Calu3 (cell line): ENCODE data around the gene P2RX1. TPM values are rescaled to one million over a fixed set of nuclear protein-coding genes. Genes with fewer than 3 reads are reported as not detected.

Experiments used
- BruUV-seq: library from RNA; stranded (reverse); fragments of 400-500 nt; replicated peaks from 2 replicates; lab custom pipeline; 2021; lab: Mats Ljungman, UMichigan
- CTCF ChIA-PET: fragments of 300-600 bp; sonication (Branson Sonifier 250); formaldehyde crosslinking; loops from one replicate; lab custom pipeline; 2022; ENCODE audit warnings: antibody characterized with exemption; lab: Charles Lee
- DNase-seq: peaks from one replicate; pipeline ENCODE4 v3.0.0; 2022
- H3K27ac Mint-ChIP-seq: one replicate; pipeline ENCODE4 v1.8.0; 2022; ENCODE audit warnings: mixed read lengths; ENCODE audit not compliant: unreplicated experiment
- H3K27me3 Mint-ChIP-seq: one replicate; pipeline ENCODE4 v1.8.0; 2022; ENCODE audit warnings: mixed read lengths; ENCODE audit not compliant: unreplicated experiment
- H3K36me3 Mint-ChIP-seq: one replicate; pipeline ENCODE4 v1.8.0; 2022; ENCODE audit warnings: mild to moderate bottlenecking, moderate library complexity, mixed read lengths; ENCODE audit not compliant: insufficient read depth, unreplicated experiment
- H3K4me1 Mint-ChIP-seq: one replicate; pipeline ENCODE4 v1.8.0; 2022; ENCODE audit warnings: mild to moderate bottlenecking, low read depth, mixed read lengths; ENCODE audit not compliant: unreplicated experiment
- H3K4me3 Mint-ChIP-seq: one replicate; pipeline ENCODE4 v1.8.0; 2022; ENCODE audit warnings: mild to moderate bottlenecking, low read depth, moderate library complexity, mixed read lengths; ENCODE audit not compliant: unreplicated experiment
- H3K9me3 Mint-ChIP-seq: one replicate; pipeline ENCODE4 v1.8.0; 2022; ENCODE audit warnings: low read depth, mixed read lengths; ENCODE audit not compliant: unreplicated experiment
- CTCF ChIP-seq: fragments of 200-600 bp; IDR thresholded peaks from one replicate; pipeline ENCODE4 v1.8.0; 2022; ENCODE audit warnings: antibody characterized with exemption; ENCODE audit not compliant: unreplicated experiment
- intact Hi-C: fragments of 100-400 bp; cut with micrococcal nuclease; formaldehyde crosslinking; loops from one replicate; pipeline ENCODE4 v1.10.0; 2022; ENCODE audit not compliant: unreplicated experiment
- total RNA-seq: library from RNA; stranded (reverse); gene quantifications from 2 replicates; pipeline ENCODE4 v1.2.3, GENCODE V29; 2022

P2RX1 gene
- total RNA-seq, 1 experiment from 2014 or later, result not detected

DNA sequence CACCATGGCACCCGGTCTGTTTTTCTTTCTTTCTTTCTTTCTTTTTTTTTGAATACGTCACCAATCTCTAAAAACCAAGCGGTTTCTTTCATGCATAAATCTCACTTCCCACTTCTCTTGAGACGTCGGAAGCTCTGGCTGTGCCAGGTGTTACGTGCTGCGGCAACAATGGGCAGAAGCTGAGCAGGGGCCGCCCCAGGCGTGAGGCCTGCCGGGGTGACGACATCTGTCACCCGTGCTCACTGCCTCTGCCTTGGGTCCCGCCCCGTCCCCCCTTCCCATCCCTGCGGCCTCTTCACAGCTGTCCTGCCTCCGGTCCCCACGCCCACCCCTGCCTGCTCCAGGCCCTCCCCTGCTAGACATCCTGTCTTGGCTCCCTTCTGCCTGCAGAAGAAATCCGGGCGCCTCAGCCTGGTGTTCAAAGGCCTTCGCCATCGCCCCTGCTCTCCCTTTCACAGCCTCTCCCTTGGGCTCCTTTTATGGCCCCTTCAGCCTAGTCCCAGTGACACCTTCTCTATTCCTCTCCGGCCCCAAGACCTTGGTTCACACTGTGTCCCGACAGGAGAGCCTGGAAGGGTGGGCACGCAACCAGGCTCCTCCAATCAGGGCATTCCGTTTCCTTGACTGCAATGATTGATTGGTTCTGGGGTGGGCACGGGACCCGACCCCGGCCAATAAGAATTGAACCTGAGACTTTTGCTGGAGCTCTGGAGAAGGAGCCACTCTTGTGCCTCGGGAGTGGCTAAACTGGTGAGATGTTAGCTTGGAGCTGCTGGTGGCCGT lies 4.8 kb downstream of the P2RX1 start:
- Mint-ChIP-seq H3K4me3 (no peak overlapping the region), H3K27ac (no peak overlapping the region), H3K36me3 (no peaks in the 10 kb centered on the region), H3K4me1 (no peaks in the 10 kb centered on the region), H3K27me3 (no peaks in the 10 kb centered on the region), H3K9me3 (no peaks in the 10 kb centered on the region)
- CTCF ChIA-PET, result no interaction called here
- no peak for DNase-seq
- TF ChIP-seq CTCF, result no peak
- intact Hi-C loops, result loop anchor here (10.0 kb wide), 1 partner anchor 163 kb away; no protein-coding TSS in a partner anchor
- BruUV-seq, result no TSS peak

DNA sequence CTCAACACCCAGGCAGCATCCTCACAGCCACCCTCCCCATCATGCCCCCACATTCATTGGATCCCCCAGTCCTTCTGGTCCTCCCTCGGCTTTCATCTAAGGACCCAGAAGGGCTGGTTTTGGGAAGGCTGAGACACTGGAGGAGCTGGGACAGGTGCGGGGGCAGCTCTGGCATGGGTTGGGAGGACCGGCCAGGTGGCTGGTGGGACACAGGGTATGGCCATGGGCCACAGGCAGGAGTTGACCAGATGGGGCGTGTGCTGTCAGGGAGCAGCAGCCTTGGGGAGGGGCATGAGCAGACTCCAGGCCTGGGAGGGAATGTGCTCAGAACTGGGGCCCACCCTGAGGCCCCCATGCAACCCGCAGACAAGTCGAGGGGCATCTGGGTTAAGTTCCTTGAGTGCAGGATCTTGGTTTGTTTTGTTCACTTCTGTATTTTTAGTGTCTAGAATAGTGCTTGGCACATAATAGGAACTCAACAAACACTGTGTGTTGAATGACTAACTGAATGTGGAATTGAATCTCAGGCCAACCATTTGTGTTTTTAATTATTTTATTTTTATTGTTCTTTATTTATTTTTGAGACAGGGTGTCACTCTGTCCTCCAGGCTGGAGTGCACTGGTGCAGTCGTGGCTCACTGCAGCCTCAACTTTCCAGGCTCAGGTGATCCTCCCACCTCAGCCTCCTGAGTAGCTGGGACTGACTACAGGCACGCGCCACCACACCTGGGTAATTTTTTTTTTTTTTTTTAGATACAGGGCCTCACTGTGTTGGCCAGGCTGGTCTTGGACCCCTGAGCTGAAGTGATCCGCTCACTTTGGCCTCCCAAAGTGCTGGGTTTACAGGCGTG lies 5.6 kb downstream of the P2RX1 start:
- CTCF ChIA-PET, result no interaction called here
- BruUV-seq, result no TSS peak
- DNase-seq, result no peak
- Mint-ChIP-seq H3K27me3 (no peaks in the 10 kb centered on the region), H3K4me1 (no peaks in the 10 kb centered on the region), H3K9me3 (no peaks in the 10 kb centered on the region), H3K27ac (no peak overlapping the region), H3K36me3 (no peaks in the 10 kb centered on the region), H3K4me3 (no peak overlapping the region)
- TF ChIP-seq CTCF, result no peak
- intact Hi-C loops, result loop anchor here (10.0 kb wide), 1 partner anchor 164 kb away; no protein-coding TSS in a partner anchor

GRCh38 chr17:3909257-3909656 lies 7.0 kb downstream of the P2RX1 start:
- no peaks in the 10 kb centered on the region for H3K4me1 Mint-ChIP-seq
- DNase-seq, result no peak
- BruUV-seq, result no TSS peak
- no peaks in the 10 kb centered on the region for H3K27me3 Mint-ChIP-seq
- H3K36me3 Mint-ChIP-seq, result no peaks in the 10 kb centered on the region
- H3K9me3 Mint-ChIP-seq, result no peaks in the 10 kb centered on the region
- no peak overlapping the region for H3K4me3 Mint-ChIP-seq
- intact Hi-C loops, result no loop called here
- CTCF ChIA-PET, result no interaction called here
- no peak for TF ChIP-seq CTCF
- H3K27ac Mint-ChIP-seq, result no peak overlapping the region

GRCh38 chr17:3907483-3908216 lies 8.6 kb downstream of the P2RX1 start:
- no peaks in the 10 kb centered on the region for H3K9me3 Mint-ChIP-seq
- intact Hi-C loops, result no loop called here

More at GRCh38 chr17:3907483-3908216, 8.6 kb downstream of the P2RX1 start:
- Mint-ChIP-seq H3K27me3 (no peaks in the 10 kb centered on the region), H3K4me3 (no peak overlapping the region), H3K36me3 (no peaks in the 10 kb centered on the region), H3K27ac (no peak overlapping the region), H3K4me1 (no peaks in the 10 kb centered on the region)
- BruUV-seq, result no TSS peak
- CTCF ChIA-PET, result interaction anchor here (0.6 kb wide), 1 partner anchor 64 kb away, joined by 4 read pairs; no protein-coding TSS in a partner anchor
- DNase-seq, result no peak
- TF ChIP-seq CTCF, result no peak
